A549 (cell line): ENCODE data around the gene INPP5J. TPM values are rescaled to one million over a fixed set of nuclear protein-coding genes. Genes with fewer than 3 reads are reported as not detected.

Experiments used
- ATAC-seq, 2 experiments: fragments of 200-7000 bp in 1 of 2; fragments of >200 bp in 1 of 2; cut with Nextera tagmentation in 1 of 2; cut with Tn5 transposase in 1 of 2; 3 replicates each; pipeline versions ENCODE4 v1.8.0 to v1.9.1; 2018 to 2020; ENCODE audit warnings: mild to moderate bottlenecking in 1 of 2, moderate library complexity in 1 of 2
- CTCF ChIA-PET: fragments of 300-600 bp; sonication (Branson Sonifier 250); formaldehyde crosslinking; extraction: SDS; loops from one replicate; lab custom pipeline; 2021; ENCODE audit warnings: antibody characterized with exemption, inconsistent platforms; lab: Yijun Ruan, JAX
- POLR2A ChIA-PET: fragments of 350-600 bp; formaldehyde crosslinking; extraction: SDS; loops from one replicate; lab custom pipeline; 2021; ENCODE audit warnings: antibody characterized with exemption, inconsistent platforms; lab: Yijun Ruan, JAX
- DNase-seq, 2 experiments: peaks; one replicate each; pipeline versions ENCODE4 v3.0.0 to v3.0.0-alpha.2; 2011 to 2016; ENCODE audit warnings: low read depth in 1 of 2, low spot score in 1 of 2
- FAIRE-seq: peaks from 2 replicates; lab custom pipeline; 2011; peaks lifted over from hg19 to GRCh38; lab: Jason Lieb, UNC
- H3K27ac ChIP-seq, 2 experiments: fragments of >200 bp; sonication (Bioruptor Twin); formaldehyde crosslinking; 3 replicates each; pipeline ENCODE4 v1.5.1; 2016 to 2017
- H3K4me1 ChIP-seq: fragments of >200 bp; sonication (Bioruptor Twin); formaldehyde crosslinking; 3 replicates; pipeline ENCODE4 v1.6.1; 2016
- H3K4me2 ChIP-seq: fragments of >200 bp; sonication (Bioruptor Twin); formaldehyde crosslinking; 3 replicates; pipeline ENCODE4 v1.6.1; 2016
- H3K4me3 ChIP-seq: fragments of >200 bp; sonication (Bioruptor Twin); formaldehyde crosslinking; 3 replicates; pipeline ENCODE4 v1.5.1; 2016
- H3K9me3 ChIP-seq: fragments of >200 bp; sonication (Bioruptor Twin); formaldehyde crosslinking; 3 replicates; pipeline ENCODE4 v1.6.1; 2016
- BHLHE40 ChIP-seq: IDR thresholded peaks from 2 replicates; pipeline ENCODE4 v1.6.1; 2012; ENCODE audit warnings: low read depth, low read length, inconsistent platforms
- CBX2 ChIP-seq: fragments of 200-600 bp; sonication (generic); IDR thresholded peaks from 2 replicates; pipeline ENCODE4 v1.6.1; 2016; ENCODE audit warnings: low read depth, mild to moderate bottlenecking, borderline replicate concordance
- CEBPB ChIP-seq, 2 experiments: fragments of >200 bp in 1 of 2; sonication (Bioruptor Twin) in 1 of 2; formaldehyde crosslinking in 1 of 2; IDR thresholded peaks; 2 replicates each; pipeline ENCODE4 v1.6.1; 2012 to 2016
- CHD4 ChIP-seq: fragments of 200-600 bp; sonication (generic); IDR thresholded peaks from 2 replicates; pipeline ENCODE4 v1.6.1; 2016; ENCODE audit warnings: antibody characterized with exemption, mild to moderate bottlenecking, borderline replicate concordance
- CTCF ChIP-seq: fragments of >200 bp; sonication (Bioruptor Twin); formaldehyde crosslinking; IDR thresholded peaks from 3 replicates; pipeline ENCODE4 v1.5.1; 2016
- EHMT2 ChIP-seq: fragments of 200-600 bp; sonication (generic); IDR thresholded peaks from 2 replicates; pipeline ENCODE4 v1.6.1; 2016; ENCODE audit warnings: antibody characterized with exemption, low read depth, mild to moderate bottlenecking, moderate library complexity
- FOSB ChIP-seq: fragments of 250-450 bp; sonication (Bioruptor Pico); IDR thresholded peaks from 2 replicates; pipeline ENCODE4 v1.5.0; 2020; ENCODE audit warnings: mild to moderate bottlenecking, moderate library complexity
- FOSL2 ChIP-seq, 2 experiments: fragments of 450-650 bp in 1 of 2; fragments of >200 bp in 1 of 2; sonication (Bioruptor Twin) in 1 of 2; formaldehyde crosslinking; IDR thresholded peaks; 2 replicates each; pipeline versions ENCODE4 v1.5.0 to v1.6.1; 2016 to 2020; ENCODE audit warnings: mild to moderate bottlenecking in 1 of 2, moderate library complexity in 1 of 2
- FOXS1 ChIP-seq: fragments of 250-450 bp; sonication (Bioruptor Pico); IDR thresholded peaks from 2 replicates; pipeline ENCODE4 v1.5.0; 2020; ENCODE audit warnings: mild to moderate bottlenecking, moderate library complexity
- HDAC2 ChIP-seq: fragments of 200-600 bp; sonication (generic); IDR thresholded peaks from 2 replicates; pipeline ENCODE4 v1.6.1; 2016
- HOXA7 ChIP-seq: fragments of 250-450 bp; sonication (Bioruptor Pico); IDR thresholded peaks from 2 replicates; pipeline ENCODE4 v1.5.0; 2020; ENCODE audit warnings: mild to moderate bottlenecking, moderate library complexity
- KDM1A ChIP-seq: fragments of 200-600 bp; sonication (generic); IDR thresholded peaks from 2 replicates; pipeline ENCODE4 v1.6.1; 2016; ENCODE audit warnings: low read depth, mild to moderate bottlenecking
- MAFK ChIP-seq: fragments of 450-650 bp; IDR thresholded peaks from 2 replicates; pipeline ENCODE4 v1.6.1; 2014; ENCODE audit not compliant: partially characterized antibody
- RAD21 ChIP-seq, 2 experiments: fragments of >200 bp in 1 of 2; sonication (Bioruptor Twin) in 1 of 2; formaldehyde crosslinking in 1 of 2; IDR thresholded peaks in 1 of 2; conservative IDR thresholded peaks in 1 of 2; 2 replicates in 1 of 2; 3 replicates in 1 of 2; pipeline ENCODE4 v1.6.1; 2012 to 2018; ENCODE audit warnings: inconsistent platforms in 1 of 2
- RFX5 ChIP-seq: fragments of 450-650 bp; IDR thresholded peaks from 2 replicates; pipeline ENCODE4 v1.7.1; 2014; ENCODE audit warnings: antibody characterized with exemption, mild to moderate bottlenecking, moderate library complexity
- SMC3 ChIP-seq: fragments of >200 bp; sonication (Bioruptor Twin); formaldehyde crosslinking; IDR thresholded peaks from 3 replicates; pipeline ENCODE4 v1.6.1; 2018; ENCODE audit warnings: inconsistent platforms
- SREBF2 ChIP-seq: fragments of 450-650 bp; IDR thresholded peaks from 2 replicates; pipeline ENCODE4 v1.6.1; 2014; ENCODE audit warnings: mild to moderate bottlenecking, moderate library complexity
- TP53 ChIP-seq: fragments of 250-450 bp; sonication (Bioruptor Pico); IDR thresholded peaks from 2 replicates; pipeline ENCODE4 v1.5.0; 2021; ENCODE audit warnings: mild to moderate bottlenecking, moderate library complexity
- ZNF302 ChIP-seq: fragments of 250-450 bp; sonication (Bioruptor Pico); IDR thresholded peaks from 2 replicates; pipeline ENCODE4 v1.9.0; 2021; ENCODE audit warnings: inconsistent platforms, mild to moderate bottlenecking, moderate library complexity
- WGBS: methylation state at CpG from one replicate; pipeline ENCODE4 v1.1.6; 2017; ENCODE audit errors: missing lambda C conversion rate; 5-methylcytosine and 5-hydroxymethylcytosine counted together
- polyA plus RNA-seq, 4 experiments: library from polyadenylated mRNA; depleted of rRNA in 3 of 4; stranded (reverse); fragments of >200 nt; fragmentation: RNase III in 1 of 4; extraction: RNeasy Plus Mini Kit Qiagen cat#74134 plus additional on column Dnase treatment in 1 of 4; gene quantifications; 2 replicates in 3 of 4; 3 replicates in 1 of 4; pipeline ENCODE4 v1.2.3, GENCODE V29; 2011 to 2017

Gene INPP5J
- polyA plus RNA-seq, 2 of the 4 experiments (the other 2 are of a cell fraction): 0.70 to 1.5 TPM

- Histone ChIP-seq H3K4me3 (peak overlapping the region; percentile 95), H3K4me1 (peaks cover 31% of the 10 kb centered on the region), H3K4me2 (peak overlapping the region; percentile 99), H3K9me3 (no peaks in the 10 kb centered on the region), H3K27ac (peak overlapping the region; percentile 92 to 94)
- ChIA-PET POLR2A (interaction anchor here (1.1 to 4.3 kb wide), 2 partner anchors 10 to 113 kb away, joined by 3 to 58 read pairs; partner anchors contain the start of genes MORC2 and TUG1), CTCF (interaction anchor here (0.6 to 5.1 kb wide), 23 partner anchors 8 to 327 kb away, joined by 3 to 34 read pairs (median 4); partner anchors contain the start of genes MORC2, SELENOM and TUG1)
- WGBS: 31% methylated on average over 5 of the region's 6 CpGs
- DNase-seq (no peak), FAIRE-seq (no peak), ATAC-seq (peak; percentile 2 to 3; a peak in 3 of 6 replicates)
- no peak for TF ChIP-seq HDAC2
- TF ChIP-seq TP53 (CRISPR knock-in tag): no peak
- no peak for TF ChIP-seq CTCF
- no peak for TF ChIP-seq CEBPB (IDR thresholded peaks at IDR 0.05)
- no peak for TF ChIP-seq MAFK
- no peak for TF ChIP-seq SREBF2
- no peak for TF ChIP-seq ZNF302
- no peak for TF ChIP-seq RAD21 (conservative IDR thresholded peaks at IDR 0.05 in 1 of 2, IDR thresholded peaks at IDR 0.05 in 1 of 2)
- TF ChIP-seq FOSB (CRISPR knock-in tag): no peak
- TF ChIP-seq KDM1A: no peak
- TF ChIP-seq EHMT2: no peak
- TF ChIP-seq CHD4: no peak
- TF ChIP-seq FOSL2 (IDR thresholded peaks at IDR 0.05): no peak
- no peak for TF ChIP-seq FOSL2 (CRISPR knock-in tag; IDR thresholded peaks at IDR 0.05)
- no peak for TF ChIP-seq FOXS1
Measured at GRCh38 chr22:31081963-31082605, 40.7 kb upstream of the INPP5J start.

- Histone ChIP-seq H3K4me2 (peak overlapping the region; percentile 99), H3K4me3 (peak overlapping the region; percentile 95), H3K9me3 (no peaks in the 10 kb centered on the region), H3K4me1 (peaks cover 31% of the 10 kb centered on the region), H3K27ac (peak overlapping the region; percentile 92 to 94)
- TF ChIP-seq RFX5 (no peak), CBX2 (no peak), HOXA7 (CRISPR knock-in tag) (no peak), SMC3 (peak; percentile 70), CTCF (peak; percentile 53), RAD21 (conservative IDR thresholded peaks at IDR 0.05 in 1 of 2, IDR thresholded peaks at IDR 0.05 in 1 of 2) (peak; percentile 31 to 52), BHLHE40 (no peak)
- DNase-seq (peak; percentile 74 to 76), FAIRE-seq (no peak), ATAC-seq (peak; percentile 31 to 66; a peak in 5 of 6 replicates)
- ChIA-PET POLR2A (interaction anchor here (1.1 to 4.3 kb wide), 2 partner anchors 9 to 114 kb away, joined by 3 to 58 read pairs; partner anchors contain the start of genes MORC2 and TUG1), CTCF (interaction anchor here (0.6 to 5.1 kb wide), 29 partner anchors 9 to 327 kb away, joined by 3 to 34 read pairs (median 4); partner anchors contain the start of genes MORC2, SELENOM and TUG1)
- WGBS: 68% methylated on average over 9 of the region's 11 CpGs
Measured at GRCh38 chr22:31082606-31083376, 40.0 kb upstream of the INPP5J start.
